ENCODE data around the gene ANGPTL8.

DNA sequence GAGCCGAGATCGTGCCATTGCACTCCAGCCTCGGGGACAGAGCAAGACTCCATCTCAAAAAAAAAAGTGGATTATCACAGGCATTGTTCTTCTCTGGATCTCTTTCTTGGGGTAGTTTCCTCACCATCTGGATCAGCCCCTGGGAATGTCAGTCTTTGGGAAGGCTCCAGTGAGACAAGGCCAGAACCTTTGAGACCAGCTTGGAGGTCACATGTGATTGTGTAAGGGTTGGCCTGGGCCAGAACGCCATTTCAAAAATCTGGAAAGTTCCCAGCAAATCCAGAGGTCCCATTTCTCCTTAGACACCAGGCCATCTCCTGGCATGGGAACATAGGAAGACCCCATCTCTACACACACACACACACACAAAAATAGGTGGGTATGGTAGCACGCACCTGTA lies 14.2 kb upstream of the ANGPTL8 start:
- TF ChIP-seq POLR2A (IDR thresholded peaks at IDR 0.05): no peak
- TF ChIP-seq CTCF (IDR thresholded peaks at IDR 0.05): no peak

Data from adrenal gland (tissue), 5 donors.